GM18519 (cell line): ENCODE measurements around the gene MYCBP.
"Not testable (repeated sequence)": the region's sequence is repeated elsewhere in the genome, so short reads cannot be mapped to it uniquely, and the experiment has no call there.

ENCODE experiments used
- ATAC-seq: cut with Tn5 transposase; IDR thresholded peaks from one replicate; pipeline ENCODE4 v1.9.1; 2021; ENCODE audit warnings: mild to moderate bottlenecking, moderate library complexity; ENCODE audit not compliant: unreplicated experiment, low FRiP score

The MYCBP gene

GRCh38 chr1:38873027-38873969 lies at the start of gene MYCBP:
Gene MYCBP, minus strand, starts transcription at chr1:38873348. Its CDS starts 43 bp downstream, at chr1:38873305.
- ATAC-seq: peak; percentile 86

- no peak for ATAC-seq
Measured at GRCh38 chr1:38919130-38919529, 46.0 kb upstream of the MYCBP start.

- ATAC-seq: no peak
Measured at GRCh38 chr1:38918568-38918967, 45.4 kb upstream of the MYCBP start.

GRCh38 chr1:38917772-38918171 lies 44.6 kb upstream of the MYCBP start:
- ATAC-seq: no peak

GRCh38 chr1:38917337-38917736 lies 44.2 kb upstream of the MYCBP start:
- no peak for ATAC-seq

- no peak for ATAC-seq
Measured at GRCh38 chr1:38915352-38915948, 42.3 kb upstream of the MYCBP start.

- not testable (repeated sequence) for ATAC-seq
Measured at GRCh38 chr1:38914908-38915307, 41.8 kb upstream of the MYCBP start.

- ATAC-seq: no peak
Measured at GRCh38 chr1:38908821-38909220, 35.7 kb upstream of the MYCBP start.

GRCh38 chr1:38905985-38906384 lies 32.8 kb upstream of the MYCBP start:
- no peak for ATAC-seq

- ATAC-seq: no peak
Measured at GRCh38 chr1:38899560-38899959, 26.4 kb upstream of the MYCBP start.

- no peak for ATAC-seq
Measured at GRCh38 chr1:38898653-38899230, 25.6 kb upstream of the MYCBP start.

- ATAC-seq: no peak
Measured at GRCh38 chr1:38896169-38896568, 23.0 kb upstream of the MYCBP start.

GRCh38 chr1:38892976-38893375 lies 19.8 kb upstream of the MYCBP start:
- ATAC-seq: no peak

GRCh38 chr1:38891753-38892152 lies 18.6 kb upstream of the MYCBP start:
- no peak for ATAC-seq

- ATAC-seq: no peak
Measured at GRCh38 chr1:38889589-38889988, 16.4 kb upstream of the MYCBP start.

GRCh38 chr1:38888423-38889333 lies 15.5 kb upstream of the MYCBP start:
- ATAC-seq: no peak

GRCh38 chr1:38885092-38885491 lies 11.9 kb upstream of the MYCBP start:
- no peak for ATAC-seq

GRCh38 chr1:38881487-38881886 lies 8.3 kb upstream of the MYCBP start, which contains the start of gene GJA9:
Gene GJA9, minus strand, starts transcription at chr1:38881587. Its CDS starts 5,489 bp downstream, at chr1:38876098.
- no peak for ATAC-seq

GRCh38 chr1:38875811-38876210 lies 2.7 kb upstream of the MYCBP start:
- no peak for ATAC-seq

- ATAC-seq: no peak
Measured at GRCh38 chr1:38872401-38873026, 634 bp downstream of the MYCBP start.
